B cell (primary cell): ENCODE measurements around the gene AK9. TPM values are rescaled to one million over a fixed set of nuclear protein-coding genes. Genes with fewer than 3 reads are reported as not detected.
A peak's percentile ranks its signal among the peaks of the same experiment; 100 is the strongest.

ENCODE experiments used
- ATAC-seq: fragments of 200-7000 bp; cut with Tn5 transposase; one replicate; pipeline ENCODE4 v1.10.0; 2021; ENCODE audit warnings: low read depth, mild to moderate bottlenecking, moderate number of reproducible peaks, moderate library complexity
- CTCF ChIA-PET: fragments of 350-600 bp; sonication (Branson Sonifier 250); formaldehyde crosslinking; loops from one replicate; lab custom pipeline; 2021; ENCODE audit warnings: antibody characterized with exemption, inconsistent platforms; lab: Charles Lee
- POLR2A ChIA-PET: fragments of 350-600 bp; sonication (Branson Sonifier 250); formaldehyde crosslinking; loops from one replicate; lab custom pipeline; 2021; ENCODE audit warnings: antibody characterized with exemption; lab: Charles Lee
- DNase-seq: peaks from one replicate; pipeline ENCODE4 v3.0.0; 2013
- H2AFZ ChIP-seq: 2 replicates; pipeline ENCODE4 v1.6.1; 2012; ENCODE audit warnings: mild to moderate bottlenecking, low read depth, low read length; ENCODE audit not compliant: insufficient read depth, poor library complexity, severe bottlenecking
- H3K27ac ChIP-seq, 2 donors: 1 replicate in 1 of 2; 2 replicates in 1 of 2; pipeline ENCODE4 v1.5.1; 2012 to 2013; ENCODE audit warnings: low read length in 2 of 2, mild to moderate bottlenecking in 2 of 2, moderate library complexity in 1 of 2
- H3K27me3 ChIP-seq, 4 experiments: fragments of 200-600 bp in 1 of 4; sonication (generic) in 1 of 4; replicated peaks in 1 of 4; 1 replicate in 2 of 4; 2 replicates in 2 of 4; pipeline versions ENCODE4 v1.6.1 to v1.7.0; 2013 to 2016; ENCODE audit warnings: low read length in 3 of 4, mild to moderate bottlenecking in 2 of 4, mixed read lengths in 1 of 4, moderate library complexity in 1 of 4; ENCODE audit not compliant: insufficient read depth in 4 of 4, control insufficient read depth in 3 of 4; ENCODE audit errors: control extremely low read depth in 1 of 4
- H3K36me3 ChIP-seq, 2 experiments: replicated peaks in 1 of 2; 1 replicate in 1 of 2; 2 replicates in 1 of 2; pipeline versions ENCODE4 v1.6.1 to v1.7.1; 2013; ENCODE audit warnings: low read length in 1 of 2; ENCODE audit not compliant: insufficient read depth in 2 of 2, control insufficient read depth in 1 of 2; ENCODE audit errors: control extremely low read depth in 1 of 2, extremely low read depth in 1 of 2
- H3K4me1 ChIP-seq, 2 donors: fragments of 200-600 bp in 1 of 2; sonication (generic) in 1 of 2; 1 replicate in 1 of 2; 2 replicates in 1 of 2; pipeline versions ENCODE4 v1.5.1 to v1.6.1; 2013 to 2017; ENCODE audit warnings: low read length in 2 of 2; ENCODE audit not compliant: control insufficient read depth in 2 of 2, insufficient read depth in 2 of 2
- H3K4me2 ChIP-seq: replicated peaks from 2 replicates; pipeline ENCODE3; 2012; ENCODE audit warnings: mild to moderate bottlenecking, low read depth, low read length; ENCODE audit not compliant: poor library complexity, severe bottlenecking
- H3K4me3 ChIP-seq, 5 experiments: fragments of 200-600 bp in 1 of 5; sonication (generic) in 1 of 5; 1 replicate in 3 of 5; 2 replicates in 2 of 5; pipeline versions ENCODE4 v1.5.1 to v1.7.0; 2011 to 2016; ENCODE audit warnings: low read length in 4 of 5, mild to moderate bottlenecking in 4 of 5, low read depth in 2 of 5, control low read depth in 1 of 5, moderate library complexity in 1 of 5; ENCODE audit not compliant: insufficient read depth in 1 of 5; ENCODE audit errors: control extremely low read depth in 1 of 5, extremely low read depth in 1 of 5
- H3K79me2 ChIP-seq: fragments of 200-600 bp; sonication (generic); one replicate; pipeline ENCODE4 v1.6.0; 2016; ENCODE audit warnings: low read length; ENCODE audit not compliant: control insufficient read depth, insufficient read depth
- H3K9ac ChIP-seq: fragments of 200-600 bp; sonication (generic); 2 replicates; pipeline ENCODE4 v1.6.1; 2017; ENCODE audit warnings: mild to moderate bottlenecking, low read length, moderate library complexity
- H3K9me3 ChIP-seq, 3 donors: one replicate each; pipeline versions ENCODE4 v1.6.1 to v1.7.1; 2013; ENCODE audit warnings: low read length in 2 of 3; ENCODE audit not compliant: control insufficient read depth in 2 of 3, insufficient read depth in 1 of 3; ENCODE audit errors: control extremely low read depth in 1 of 3
- H4K20me1 ChIP-seq: 2 replicates; pipeline ENCODE4 v1.6.0; 2012; ENCODE audit warnings: mild to moderate bottlenecking, low read length; ENCODE audit not compliant: insufficient read depth, control insufficient read depth, poor library complexity, severe bottlenecking
- H3K27ac Mint-ChIP-seq: one replicate; pipeline ENCODE4 v1.8.0; 2021; ENCODE audit warnings: mixed read lengths
- H3K27me3 Mint-ChIP-seq: one replicate; pipeline ENCODE4 v1.8.0; 2021; ENCODE audit warnings: mixed read lengths
- H3K4me1 Mint-ChIP-seq: one replicate; pipeline ENCODE4 v1.8.0; 2021; ENCODE audit warnings: mixed read lengths
- H3K4me3 Mint-ChIP-seq: one replicate; pipeline ENCODE4 v1.8.0; 2021; ENCODE audit warnings: mixed read lengths
- H3K9me3 Mint-ChIP-seq: one replicate; pipeline ENCODE4 v1.8.0; 2022; ENCODE audit warnings: mixed read lengths; ENCODE audit not compliant: insufficient read depth
- CTCF ChIP-seq: fragments of 200-600 bp; IDR thresholded peaks from one replicate; pipeline ENCODE4 v1.8.0; 2022; ENCODE audit warnings: antibody characterized with exemption, mild to moderate bottlenecking
- EZH2 ChIP-seq: IDR thresholded peaks from 2 replicates; pipeline ENCODE4 v1.6.1; 2012; ENCODE audit warnings: borderline replicate concordance, low read depth, mild to moderate bottlenecking, moderate library complexity, low read length; ENCODE audit not compliant: insufficient read depth, poor library complexity, severe bottlenecking
- WGBS: methylation state at CpG from one replicate; pipeline ENCODE4 v1.1.5; 2013; ENCODE audit warnings: missing lambda C conversion rate; ENCODE audit not compliant: insufficient coverage; 5-methylcytosine and 5-hydroxymethylcytosine counted together
- intact Hi-C: fragments of 100-400 bp; cut with micrococcal nuclease; formaldehyde crosslinking; loops from one replicate; pipeline ENCODE4 v1.10.0; 2022
- polyA plus RNA-seq: library from polyadenylated mRNA; depleted of rRNA; stranded (reverse); fragments of >200 nt; gene quantifications from 2 replicates; pipeline ENCODE4 v1.2.3, GENCODE V29; 2012
- total RNA-seq, 2 donors: library from RNA; stranded (reverse); fragments of 120-200 nt in 1 of 2; gene quantifications; 1 replicate in 1 of 2; 2 replicates in 1 of 2; pipeline versions ENCODE4 v1.2.3 to v1.2.4, GENCODE V29; 2013 to 2022

AK9 gene
- total and polyA plus RNA-seq, 2 donors (not counting 1 experiment from before 2014, with no cell fraction given) = 6.4 to 26.5 TPM

GRCh38 chr6:109478841-109479624, 212.0 kb downstream of the AK9 start:
- H2AFZ ChIP-seq = no peak overlapping the region
- no peak for TF ChIP-seq EZH2
- TF ChIP-seq CTCF = no peak
- H3K4me3 Mint-ChIP-seq = peak overlapping the region; percentile 86
- H3K9me3 ChIP-seq = no peaks in the 10 kb centered on the region
- H3K4me2 ChIP-seq = peak overlapping the region; percentile 91
- peak overlapping the region; percentile 68 for H3K9ac ChIP-seq
- 100% methylated on average over 2 of the region's 5 CpGs for WGBS
- H3K79me2 ChIP-seq = peaks cover 78% of the 10 kb centered on the region
- H3K27me3 Mint-ChIP-seq = no peaks in the 10 kb centered on the region
- DNase-seq (peak; percentile 44), ATAC-seq (no peak)
- H3K4me1 ChIP-seq = peaks cover 56 to 68% of the 10 kb centered on the region in 2 donors
- peaks cover 6 to 51% of the 10 kb centered on the region in 2 experiments for H3K36me3 ChIP-seq
- H3K4me3 ChIP-seq = peak overlapping the region; percentile 4 to 92 (median 47)
- peak overlapping the region; percentile 84 for H3K27ac Mint-ChIP-seq
- H3K27ac ChIP-seq = peak overlapping the region; percentile 37 to 81
- ChIA-PET CTCF (interaction anchor here (1.1 to 5.5 kb wide), 4 partner anchors 21 to 96 kb away, joined by 3 to 42 read pairs (median 8); partner anchors contain the start of genes MICAL1, PPIL6 and SMPD2), POLR2A (interaction anchor here (0.7 to 1.7 kb wide), 5 partner anchors 19 to 38 kb away, joined by 3 to 8 read pairs (median 5); partner anchors contain the start of genes PPIL6 and SMPD2)
- peaks cover 75% of the 10 kb centered on the region for H3K4me1 Mint-ChIP-seq
- intact Hi-C loops = no loop called here
- H4K20me1 ChIP-seq = peaks cover 8% of the 10 kb centered on the region
- H3K27me3 ChIP-seq = no peaks in the 10 kb centered on the region
- no peaks in the 10 kb centered on the region for H3K9me3 Mint-ChIP-seq
